Measurements from ENCODE around the gene STPG2. TPM values are rescaled to one million over a fixed set of nuclear protein-coding genes. Genes with fewer than 3 reads are reported as not detected.
"Not testable (repeated sequence)": the region's sequence is repeated elsewhere in the genome, so short reads cannot be mapped to it uniquely, and the experiment has no call there.

The STPG2 gene
- total and polyA plus RNA-seq, 2 of the 4 experiments (the other 2 are of a cell fraction), result not detected

DNA sequence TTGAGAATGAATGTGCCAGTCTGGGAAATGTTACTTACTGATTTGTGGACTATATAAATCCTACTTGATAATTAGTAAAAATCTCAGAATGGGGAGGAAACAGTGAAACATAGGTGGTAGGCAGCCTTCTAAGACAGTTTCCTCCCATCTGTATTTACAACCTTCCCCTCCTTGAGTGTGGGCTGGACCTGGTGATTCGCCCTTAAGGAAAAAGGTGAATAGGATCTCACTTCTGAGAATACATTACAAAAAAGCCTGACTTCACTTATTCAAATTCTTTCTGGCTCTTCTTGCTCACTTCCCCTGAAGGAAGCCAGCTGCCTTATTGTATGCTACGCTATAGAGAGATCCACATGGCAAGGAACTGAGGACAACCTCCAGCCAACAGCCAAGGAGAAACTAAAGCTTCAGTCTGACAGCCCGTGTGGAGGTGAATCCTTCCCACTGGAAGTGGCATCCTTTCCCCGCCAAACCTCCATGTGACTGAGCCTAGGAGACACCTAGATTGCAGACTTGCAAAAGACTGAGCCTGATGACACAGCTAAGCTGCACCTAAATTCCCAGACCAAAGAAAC lies 585.0 kb downstream of the STPG2 start:
- Histone ChIP-seq H3K36me3 (ENCODE audit: control insufficient read depth, insufficient read depth, low read length) (no peaks in the 10 kb centered on the region), H3K4me3 (ENCODE audit: insufficient read depth, low read depth, low read length) (no peak overlapping the region), H4K5ac (ENCODE audit: low read depth, low read length) (no peak overlapping the region), H3K79me1 (ENCODE audit: low read depth in 1 of 2, low read length in 2 of 2) (no peaks in the 10 kb centered on the region), H2BK15ac (ENCODE audit: low read depth, low read length) (no peak overlapping the region), H3K56ac (ENCODE audit: extremely low read depth, insufficient read depth, low read length) (no peak overlapping the region), H2BK5ac (ENCODE audit: low read depth, low read length, poor library complexity, severe bottlenecking) (no peak overlapping the region), H2AFZ (replicated peaks; ENCODE audit: low read length, poor library complexity) (no peak overlapping the region), H3K18ac (ENCODE audit: low read depth, low read length) (no peak overlapping the region), H3K14ac (replicated peaks; ENCODE audit: low read depth, low read length) (no peak overlapping the region), H2BK20ac (ENCODE audit: low read depth, low read length) (no peak overlapping the region), H2AK5ac (ENCODE audit: low read depth, low read length) (no peak overlapping the region), H3K4me2 (ENCODE audit: low read depth, low read length) (no peak overlapping the region), H4K91ac (ENCODE audit: insufficient read depth, low read depth, low read length) (no peak overlapping the region), H4K8ac (ENCODE audit: low read depth in 2 of 2, low read length in 2 of 2) (no peak overlapping the region), H3K9me1 (ENCODE audit: insufficient read depth, low read length) (no peaks in the 10 kb centered on the region), H4K20me1 (ENCODE audit: insufficient read depth, low read length) (no peaks in the 10 kb centered on the region), H3K27me3 (ENCODE audit: control insufficient read depth, insufficient read depth, low read length) (no peaks in the 10 kb centered on the region), H3K9ac (ENCODE audit: low read depth, low read length) (no peak overlapping the region), H2AK9ac (replicated peaks; ENCODE audit: low read depth, low read length, poor library complexity) (no peak overlapping the region), H3K9me3 (ENCODE audit: control insufficient read depth, insufficient read depth, low read length) (peaks cover 4% of the 10 kb centered on the region; the same call in 1 of the 2 replicates), H2BK120ac (ENCODE audit: low read depth, low read length) (no peak overlapping the region), H3K4ac (ENCODE audit: low read depth, low read length) (no peak overlapping the region), H3K4me1 (ENCODE audit: control insufficient read depth, insufficient read depth, low read length) (no peaks in the 10 kb centered on the region), H3K27ac (ENCODE audit: insufficient read depth, low read length) (no peak overlapping the region), H3K23ac (ENCODE audit: low read depth, low read length) (no peak overlapping the region)
- TF ChIP-seq CEBPB (IDR thresholded peaks at IDR 0.05; ENCODE audit: low read depth, low read length), result no peak
- intact Hi-C loops (cut with micrococcal nuclease) (no loop called here), in situ Hi-C loops (cut with MboI; ENCODE audit: low sequenced_read_pairs) (no loop called here), dilution Hi-C loops (cut with HindIII; ENCODE audit: low sequenced_read_pairs, unreplicated experiment) (no loop called here)
- ChIA-PET CTCF (no interaction called here), POLR2A (ENCODE audit: unreplicated experiment) (no interaction called here)
- ATAC-seq (ENCODE audit: low read depth) (no peak), DNase-seq (no peak)
- BruUV-seq (replicated peaks), result no TSS peak
- no CpG with 5 or more reads among the region's 4 CpGs for WGBS, 2 experiments (ENCODE audit: extremely low coverage in 2 of 2, insufficient read length in 1 of 2)

DNA sequence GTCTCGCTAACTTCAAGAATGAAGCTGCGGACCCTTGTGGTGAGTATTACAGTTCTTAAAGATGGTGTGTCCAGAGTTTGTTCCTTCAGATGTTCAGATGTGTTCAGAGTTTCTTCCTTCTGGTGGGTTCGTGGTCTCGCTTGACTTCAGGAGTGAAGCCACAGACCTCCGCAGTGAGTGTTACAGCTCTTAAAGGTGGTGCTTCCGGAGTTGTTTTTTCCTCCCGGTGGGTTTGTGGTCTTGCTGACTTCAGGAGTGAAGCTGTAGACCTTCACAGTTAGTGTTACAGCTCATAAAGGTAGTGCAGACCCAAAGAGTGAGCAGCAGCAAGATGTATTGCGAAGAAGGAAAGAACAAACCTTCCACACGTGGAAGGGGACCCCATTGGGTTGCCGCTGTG lies 592.6 kb downstream of the STPG2 start:
- H3K9me1 ChIP-seq (ENCODE audit: insufficient read depth, low read length); H3K79me1 ChIP-seq (ENCODE audit: low read depth in 1 of 2, low read length in 2 of 2); H3K9me3 ChIP-seq (ENCODE audit: control insufficient read depth, insufficient read depth, low read length); H2BK15ac ChIP-seq (ENCODE audit: low read depth, low read length); H3K27me3 ChIP-seq (ENCODE audit: control insufficient read depth, insufficient read depth, low read length); H3K4me1 ChIP-seq (ENCODE audit: control insufficient read depth, insufficient read depth, low read length); H2AK9ac ChIP-seq (replicated peaks; ENCODE audit: low read depth, low read length, poor library complexity); H2BK20ac ChIP-seq (ENCODE audit: low read depth, low read length); H2BK120ac ChIP-seq (ENCODE audit: low read depth, low read length); H3K9ac ChIP-seq (ENCODE audit: low read depth, low read length); dilution Hi-C loops (cut with HindIII; ENCODE audit: low sequenced_read_pairs, unreplicated experiment); H3K56ac ChIP-seq (ENCODE audit: extremely low read depth, insufficient read depth, low read length); H3K18ac ChIP-seq (ENCODE audit: low read depth, low read length); H3K23ac ChIP-seq (ENCODE audit: low read depth, low read length); CTCF ChIA-PET; H2AK5ac ChIP-seq (ENCODE audit: low read depth, low read length); H4K5ac ChIP-seq (ENCODE audit: low read depth, low read length); DNase-seq; POLR2A ChIA-PET (ENCODE audit: unreplicated experiment); H2AFZ ChIP-seq (replicated peaks; ENCODE audit: low read length, poor library complexity); H4K8ac ChIP-seq (ENCODE audit: low read depth in 2 of 2, low read length in 2 of 2); ATAC-seq (ENCODE audit: low read depth); in situ Hi-C loops (cut with MboI; ENCODE audit: low sequenced_read_pairs); H3K27ac ChIP-seq (ENCODE audit: insufficient read depth, low read length); BruUV-seq (replicated peaks); H3K4me3 ChIP-seq (ENCODE audit: insufficient read depth, low read depth, low read length); H2BK5ac ChIP-seq (ENCODE audit: low read depth, low read length, poor library complexity, severe bottlenecking); H3K36me3 ChIP-seq (ENCODE audit: control insufficient read depth, insufficient read depth, low read length); H4K20me1 ChIP-seq (ENCODE audit: insufficient read depth, low read length); intact Hi-C loops (cut with micrococcal nuclease); H3K4me2 ChIP-seq (ENCODE audit: low read depth, low read length); H3K4ac ChIP-seq (ENCODE audit: low read depth, low read length); H3K14ac ChIP-seq (replicated peaks; ENCODE audit: low read depth, low read length); H4K91ac ChIP-seq (ENCODE audit: insufficient read depth, low read depth, low read length): not testable (repeated sequence)
- WGBS, 2 experiments (ENCODE audit: extremely low coverage in 2 of 2, insufficient read length in 1 of 2), result 80% methylated on average over 1 of the region's 10 CpGs; no CpG with 5 or more reads in 1 of the 2 experiments
